ENCODE measurements around the gene FNIP2.
A peak's percentile ranks its signal among the peaks of the same experiment; 100 is the strongest.
"Not testable (repeated sequence)": the region's sequence is repeated elsewhere in the genome, so short reads cannot be mapped to it uniquely, and the experiment has no call there.

The FNIP2 gene

DNA sequence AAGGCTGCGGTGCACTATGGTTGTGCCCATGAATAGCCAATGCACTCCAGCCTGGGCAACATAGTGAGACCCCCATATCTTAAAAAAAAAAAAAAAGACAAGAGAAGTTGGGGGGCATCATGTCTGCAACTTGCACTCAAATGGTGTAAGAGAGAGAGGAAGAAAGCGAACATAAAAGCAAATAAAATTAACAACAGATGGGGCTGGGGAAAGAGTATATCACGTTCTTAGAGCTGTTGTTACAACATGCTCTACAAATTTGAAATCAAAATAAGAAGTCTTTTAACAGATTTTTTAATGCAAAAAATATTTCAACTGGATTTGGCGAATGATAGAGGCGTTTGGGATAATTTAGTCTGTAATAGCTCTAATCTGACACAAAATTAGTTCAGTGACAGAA is 144.9 kb downstream of the FNIP2 start:
- no peak for DNase-seq (ENCODE audit: low spot score)

DNA sequence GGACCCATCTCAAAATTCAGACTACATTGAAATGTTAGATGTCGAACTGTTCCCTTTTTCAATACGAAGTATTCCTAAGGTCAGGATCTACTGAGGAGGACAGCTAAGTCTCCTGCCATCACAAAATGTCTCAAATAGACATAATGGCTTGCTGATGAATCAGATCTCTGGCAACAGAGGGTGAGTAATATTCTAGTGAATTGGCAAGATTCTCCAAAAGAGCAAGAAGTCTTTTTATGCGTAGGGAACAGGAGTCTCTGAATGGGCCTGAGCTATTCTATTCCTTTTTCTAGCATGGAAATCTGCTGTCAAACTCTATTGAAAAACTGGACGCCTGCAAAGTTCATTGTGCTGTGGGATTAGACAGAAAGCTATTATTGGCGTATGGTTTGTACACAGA is 145.4 kb downstream of the FNIP2 start:
- DNase-seq (ENCODE audit: low spot score) = no peak

DNA sequence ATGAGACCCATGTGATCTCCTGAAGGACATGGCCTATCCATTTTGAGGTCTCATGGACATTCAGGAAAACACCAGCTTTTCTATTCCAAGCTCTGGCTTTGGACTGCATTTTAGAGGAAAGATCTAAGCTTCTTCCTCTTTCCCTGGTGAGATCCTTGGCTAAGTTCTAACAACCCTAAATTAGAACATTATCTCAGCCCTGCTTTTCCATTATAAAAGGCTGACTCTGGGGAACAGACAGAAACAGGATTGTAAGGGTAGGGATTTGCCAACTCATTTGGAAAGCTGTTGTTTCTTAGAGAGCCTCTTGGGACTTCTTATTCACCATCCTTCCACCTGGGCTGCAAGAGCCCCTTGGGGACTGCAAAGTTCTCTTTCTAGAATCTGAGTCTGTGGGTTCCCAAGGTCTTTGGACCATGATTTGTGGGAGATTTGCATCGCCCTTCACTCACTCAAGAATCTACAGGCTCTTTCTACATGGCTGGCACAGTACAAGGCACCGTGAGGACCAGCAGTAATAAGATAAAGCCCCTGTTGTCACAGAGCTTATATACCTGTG is 146.9 kb downstream of the FNIP2 start:
- no peak for DNase-seq (ENCODE audit: low spot score)

DNA sequence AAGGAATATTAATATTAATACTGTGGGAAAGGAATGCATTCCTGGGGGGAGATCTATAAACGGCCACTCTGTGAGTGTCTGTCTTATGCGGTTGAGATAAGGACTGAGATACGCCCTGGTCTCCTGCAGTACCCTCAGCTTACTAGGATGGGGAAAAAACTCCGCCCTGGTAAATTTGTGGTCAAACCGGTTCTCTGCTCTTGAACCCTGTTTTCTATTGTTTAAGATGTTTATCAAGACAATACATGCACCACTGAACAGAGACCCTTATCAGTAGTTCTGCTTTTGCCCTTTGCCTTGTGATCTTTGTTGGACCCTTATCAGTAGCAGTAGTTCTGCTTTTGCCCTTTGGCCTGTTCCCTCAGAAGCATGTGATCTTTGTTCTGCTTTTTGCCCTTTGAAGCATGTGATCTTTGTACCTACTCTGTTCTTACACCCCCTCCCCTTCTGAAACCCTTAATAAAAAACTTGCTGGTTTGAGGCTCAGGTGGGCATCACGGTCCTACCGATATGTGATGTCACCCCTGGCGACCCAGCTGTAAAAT is 151.7 kb downstream of the FNIP2 start:
- DNase-seq (ENCODE audit: low spot score) = not testable (repeated sequence)

DNA sequence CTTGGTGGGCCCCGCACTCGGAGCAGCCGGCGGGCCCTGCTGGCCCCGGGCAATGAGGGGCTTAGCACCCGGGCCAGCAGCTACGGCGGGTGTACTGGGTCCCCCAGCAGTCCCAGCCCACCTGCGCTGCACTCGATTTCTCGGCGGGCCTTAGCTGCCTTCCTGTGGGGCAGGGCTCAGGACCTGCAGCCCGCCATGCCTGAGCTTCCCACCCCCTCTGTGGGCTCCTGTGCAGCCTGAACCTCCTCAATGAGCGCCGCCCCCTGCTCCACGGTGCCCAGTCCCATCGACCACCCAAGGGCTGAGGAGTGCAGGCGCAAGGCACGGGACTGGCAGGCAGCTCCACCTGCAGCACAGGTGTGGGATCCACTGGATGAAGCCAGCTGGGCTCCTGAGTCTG is 158.9 kb downstream of the FNIP2 start:
- DNase-seq (ENCODE audit: low spot score) = not testable (repeated sequence)

DNA sequence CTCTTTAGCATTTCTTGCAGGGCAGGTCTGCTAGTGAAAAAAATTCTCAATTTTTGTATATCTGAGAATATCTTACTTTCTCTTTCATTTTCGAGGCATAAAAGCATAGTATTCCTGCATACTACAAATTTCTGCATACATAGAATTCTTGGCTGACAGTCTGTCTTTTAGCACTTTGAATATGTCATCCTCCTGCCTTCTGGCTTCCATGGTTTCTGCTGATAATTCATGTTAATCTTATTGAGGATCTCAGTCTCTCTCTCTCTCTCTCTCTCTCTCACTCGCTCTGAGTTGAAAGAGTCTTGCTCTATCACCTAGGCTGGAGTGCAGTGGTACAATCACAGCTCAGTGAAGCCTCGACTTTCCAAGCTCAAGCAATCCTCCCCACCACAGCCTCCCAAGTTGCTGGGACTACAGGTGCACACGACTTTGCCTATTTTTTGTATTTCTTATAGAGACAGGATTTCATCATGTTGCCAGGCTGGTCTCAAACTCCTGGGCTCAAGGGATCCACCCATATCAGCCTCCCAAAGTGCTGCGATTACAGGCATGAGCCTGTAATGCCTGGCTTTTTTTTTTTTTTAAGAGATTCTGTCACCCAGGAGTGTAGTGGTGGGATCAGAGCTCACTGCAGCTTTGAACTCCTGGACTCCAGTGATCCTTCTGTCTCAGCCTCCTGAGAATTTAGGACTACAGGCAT is 161.3 kb downstream of the FNIP2 start:
- DNase-seq (ENCODE audit: low spot score) = no peak

DNA sequence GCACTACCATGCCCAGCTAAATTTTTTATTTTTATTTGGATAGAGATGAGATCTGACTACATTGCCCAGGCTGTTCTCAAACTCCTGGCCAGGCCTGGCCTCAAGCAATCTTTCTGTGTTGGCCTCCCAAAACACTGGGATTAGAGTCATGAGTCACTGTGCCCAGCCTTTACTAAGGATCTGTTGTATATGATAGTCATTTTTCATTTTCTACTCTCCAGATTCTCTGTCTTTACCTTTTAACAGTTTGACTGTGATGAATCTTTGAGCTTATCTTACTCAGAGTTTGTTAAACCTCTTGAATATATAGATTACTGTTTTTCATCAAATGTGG is 161.8 kb downstream of the FNIP2 start:
- DNase-seq (ENCODE audit: low spot score) = no peak

DNA sequence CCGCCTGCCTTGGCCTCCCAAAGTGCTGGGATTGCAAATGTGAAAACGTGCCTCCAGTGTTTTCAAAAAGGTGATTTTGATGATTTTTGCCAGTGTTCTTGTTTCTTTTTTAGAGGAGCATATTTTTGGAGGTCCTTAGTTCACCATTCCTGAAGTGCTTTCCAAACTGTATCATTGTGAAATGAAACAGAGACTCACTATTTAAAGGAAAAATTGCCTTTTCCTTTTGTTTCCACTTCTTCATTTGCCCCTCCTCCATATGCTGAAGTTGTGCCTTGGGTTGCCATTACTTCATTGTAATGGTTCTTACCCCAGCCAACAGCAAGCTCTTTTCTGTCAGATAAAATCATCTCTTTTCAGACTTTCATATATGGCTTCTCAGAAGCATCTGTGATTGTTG is 164.4 kb downstream of the FNIP2 start:
- no peak for DNase-seq (ENCODE audit: low spot score)

DNA sequence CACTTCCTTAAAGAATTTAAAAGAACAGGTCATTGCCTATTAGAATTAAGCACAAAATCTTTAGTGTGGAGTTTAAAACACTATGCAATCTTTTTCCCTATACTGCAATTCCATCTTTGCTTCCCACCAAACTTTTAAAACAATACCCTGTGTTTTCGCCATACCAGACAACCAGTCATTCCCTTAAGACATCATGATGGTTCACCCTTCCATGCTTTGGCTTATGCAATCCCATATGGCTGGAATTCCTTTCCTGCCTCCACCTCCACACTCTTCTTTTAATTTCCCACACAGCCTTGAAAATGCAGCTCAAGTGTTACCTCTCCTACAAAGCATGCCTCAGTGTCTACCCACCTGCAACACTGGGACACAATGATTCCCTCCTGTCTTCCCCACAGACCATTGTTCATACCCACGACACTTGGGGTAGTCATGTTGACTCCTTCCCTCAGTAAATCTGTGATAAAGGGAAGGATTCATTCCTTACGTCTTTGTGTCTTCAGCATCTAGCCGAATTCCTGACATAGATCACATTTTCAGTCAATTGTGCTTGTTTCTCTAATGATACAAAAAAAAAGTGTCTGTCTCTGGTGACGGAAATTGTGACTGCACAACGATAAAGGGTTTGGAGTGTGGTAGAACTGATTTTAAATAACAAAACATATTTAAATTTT is 166.3 kb downstream of the FNIP2 start:
- no peak for DNase-seq (ENCODE audit: low spot score)

DNA sequence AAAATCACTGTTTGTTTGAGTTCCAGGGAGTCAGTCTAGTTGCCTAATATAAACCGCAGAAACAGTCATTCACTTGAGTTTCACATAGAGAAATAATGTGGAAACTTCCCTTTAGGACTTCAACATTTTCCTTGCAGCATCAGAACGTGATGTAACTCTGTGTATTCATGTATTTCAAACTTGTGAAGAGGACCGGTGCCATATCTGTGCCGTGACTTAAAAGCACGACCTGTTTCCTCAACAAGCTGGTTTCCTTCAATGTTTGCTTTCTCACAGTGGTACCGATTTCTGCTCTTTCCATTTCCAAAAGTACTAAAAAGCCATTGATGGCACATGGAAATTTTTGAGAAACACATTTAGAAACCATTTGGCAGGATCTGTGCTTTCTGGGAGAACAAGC is 167.4 kb downstream of the FNIP2 start:
- DNase-seq (ENCODE audit: low spot score) = no peak

DNA sequence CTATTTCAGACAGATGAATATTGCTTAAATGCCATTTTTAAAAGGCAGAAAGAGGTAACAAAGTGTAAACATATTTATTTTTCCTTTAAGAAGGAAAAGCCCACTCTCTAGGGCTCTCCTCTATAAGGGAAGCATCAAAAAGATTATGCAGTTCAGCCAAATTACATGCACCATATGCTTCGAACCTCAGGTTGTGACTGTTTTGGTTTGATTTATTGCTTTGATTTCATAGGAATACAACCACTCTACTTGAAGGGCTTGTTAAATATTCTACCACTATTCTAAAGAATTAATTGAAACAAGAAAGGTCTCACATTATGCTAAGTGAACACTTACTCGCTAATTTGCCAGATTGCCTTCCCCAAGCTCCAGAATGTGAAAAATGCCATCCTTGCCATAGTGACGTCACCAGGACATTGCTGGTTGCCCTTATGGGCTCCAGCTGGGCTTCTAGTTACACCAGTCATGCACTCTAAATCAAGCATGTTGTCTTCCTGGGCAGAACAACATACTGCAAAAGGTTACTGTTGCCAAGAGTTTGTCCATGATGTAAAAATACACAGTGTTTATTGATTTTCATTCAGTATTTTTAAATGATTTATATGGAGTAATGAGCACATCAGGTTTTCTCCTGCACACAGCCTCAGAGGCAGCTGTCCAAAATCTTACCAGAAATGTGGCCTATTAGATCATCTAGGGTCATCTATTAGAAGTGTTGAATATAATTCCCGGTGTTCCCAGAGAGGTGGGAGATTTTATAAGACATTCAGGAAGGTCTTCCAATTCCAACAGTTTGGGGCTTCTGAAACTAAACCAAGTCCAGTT is 169.6 kb downstream of the FNIP2 start:
- DNase-seq (ENCODE audit: low spot score) = no peak

DNA sequence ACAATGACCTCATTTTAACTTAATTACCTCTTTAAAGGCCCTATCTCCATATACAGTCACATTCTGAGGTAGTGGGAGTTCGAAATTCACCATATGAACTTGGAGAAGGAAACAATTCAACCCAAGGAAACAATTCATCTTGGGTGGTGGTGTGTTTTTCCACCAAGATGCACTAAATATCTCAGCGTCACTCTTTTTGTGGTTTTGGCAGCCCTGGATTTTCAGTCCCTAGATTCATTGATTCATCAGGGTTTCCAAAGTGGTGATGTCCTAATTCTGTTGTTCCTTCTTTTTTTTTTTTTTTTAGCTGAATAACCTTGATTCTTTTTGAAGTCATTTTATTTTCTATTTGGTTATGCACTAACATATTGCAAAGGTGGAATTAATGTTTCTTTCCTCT is 171.4 kb downstream of the FNIP2 start:
- no peak for DNase-seq (ENCODE audit: low spot score)

DNA sequence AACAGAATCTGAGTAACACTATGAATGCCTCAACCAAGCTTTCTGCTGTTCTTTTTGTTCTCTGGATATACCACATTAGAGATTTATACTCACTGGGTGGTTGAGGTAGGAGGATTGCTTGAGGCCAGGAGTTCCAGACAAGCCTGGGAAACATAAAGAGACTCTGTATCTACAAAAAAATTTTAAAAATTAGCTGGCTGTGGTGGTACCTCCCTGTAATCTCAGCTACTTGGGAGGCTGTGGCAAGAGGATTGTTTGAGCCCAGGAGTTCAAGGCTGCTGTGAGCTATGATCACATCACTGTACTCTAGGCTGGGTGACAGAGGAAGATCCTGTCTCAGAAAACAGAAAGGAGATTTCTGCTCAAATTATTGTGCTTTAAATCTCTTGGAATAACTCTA is 172.5 kb downstream of the FNIP2 start:
- no peak for DNase-seq (ENCODE audit: low spot score)

DNA sequence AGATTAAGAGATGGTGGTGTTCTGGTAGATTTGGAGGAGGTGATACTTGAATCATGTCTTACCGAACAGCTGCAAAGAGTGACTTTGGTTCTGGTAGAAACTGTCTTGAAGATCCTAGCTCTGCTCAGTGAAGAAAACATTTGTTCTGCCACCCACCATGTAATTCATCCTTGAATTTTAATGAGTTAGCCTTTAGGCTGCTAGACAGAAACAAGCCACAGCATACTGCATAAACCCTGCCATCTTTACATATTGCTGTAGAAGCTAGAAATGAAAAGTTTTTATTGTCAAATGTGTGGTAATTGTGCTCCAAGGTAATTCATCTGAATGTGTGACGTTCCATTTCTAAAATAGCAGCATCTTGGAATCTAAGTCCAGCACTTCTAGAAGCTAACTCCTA is 173.1 kb downstream of the FNIP2 start:
- DNase-seq (ENCODE audit: low spot score) = no peak

DNA sequence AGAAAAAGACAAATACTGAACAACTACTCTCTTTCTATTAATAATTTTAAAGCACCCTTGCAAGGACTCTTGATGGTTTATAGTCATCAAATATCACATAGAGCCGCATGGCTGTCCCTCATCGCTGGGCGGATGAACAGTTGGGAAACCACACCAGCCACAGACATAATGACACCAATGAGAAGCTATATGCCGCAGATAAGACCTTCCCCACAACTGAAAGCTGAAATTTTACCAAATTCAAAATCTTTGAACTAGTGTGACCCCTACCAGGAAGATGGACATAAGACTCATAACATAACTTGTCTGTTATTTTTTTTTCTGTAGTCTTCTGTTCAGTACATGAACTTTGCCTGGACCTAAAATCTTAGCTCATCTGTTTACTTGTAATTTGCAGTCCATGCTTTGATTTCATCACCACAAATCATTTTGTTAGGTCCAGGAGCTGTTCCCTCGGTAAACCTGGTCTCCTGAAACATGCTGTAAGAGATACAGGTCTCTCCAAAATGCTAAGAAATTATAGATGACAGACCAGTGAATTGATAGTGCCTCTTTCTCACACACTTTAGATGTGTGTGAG is 176.8 kb downstream of the FNIP2 start:
- no peak for DNase-seq (ENCODE audit: low spot score)

DNA sequence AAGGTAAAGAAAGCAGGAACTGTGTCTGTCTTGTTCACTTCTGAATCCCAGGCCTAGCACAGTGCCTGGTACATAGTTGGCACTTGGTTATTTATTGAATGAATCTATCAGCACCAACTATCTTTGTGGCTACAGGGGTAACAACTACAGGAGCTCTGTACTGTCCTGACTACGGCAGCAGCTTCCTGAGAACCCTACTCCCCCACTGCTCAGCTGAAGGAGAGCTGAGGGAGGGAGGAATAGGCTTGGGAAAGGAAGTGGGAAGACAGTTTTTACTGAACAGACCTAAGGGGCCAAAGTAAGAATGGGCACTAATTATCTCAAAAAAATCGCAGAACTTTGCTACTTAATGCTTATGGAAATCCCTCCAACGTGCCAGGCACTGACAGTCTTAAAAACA is 178.0 kb downstream of the FNIP2 start:
- DNase-seq (ENCODE audit: low spot score) = no peak

DNA sequence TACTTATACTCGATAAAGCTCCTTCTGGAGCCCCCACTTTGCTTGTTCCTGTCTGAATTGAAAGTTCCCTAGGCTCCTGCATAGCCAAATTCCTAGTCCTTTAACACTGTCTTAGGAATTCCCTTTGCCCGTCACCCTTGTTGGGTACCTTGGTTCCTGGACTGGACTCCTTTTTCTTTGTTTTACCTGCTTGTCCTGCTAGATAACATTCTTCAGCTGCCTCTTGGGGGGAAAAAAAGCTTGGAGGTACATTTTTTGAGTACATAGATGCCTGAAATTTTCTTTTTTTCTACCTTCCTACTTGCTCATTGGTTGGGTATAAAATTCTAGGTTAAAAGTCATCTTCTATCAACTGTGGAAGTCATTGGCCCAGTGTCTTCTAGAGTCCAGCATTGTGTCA is 179.2 kb downstream of the FNIP2 start:
- no peak for DNase-seq (ENCODE audit: low spot score)

DNA sequence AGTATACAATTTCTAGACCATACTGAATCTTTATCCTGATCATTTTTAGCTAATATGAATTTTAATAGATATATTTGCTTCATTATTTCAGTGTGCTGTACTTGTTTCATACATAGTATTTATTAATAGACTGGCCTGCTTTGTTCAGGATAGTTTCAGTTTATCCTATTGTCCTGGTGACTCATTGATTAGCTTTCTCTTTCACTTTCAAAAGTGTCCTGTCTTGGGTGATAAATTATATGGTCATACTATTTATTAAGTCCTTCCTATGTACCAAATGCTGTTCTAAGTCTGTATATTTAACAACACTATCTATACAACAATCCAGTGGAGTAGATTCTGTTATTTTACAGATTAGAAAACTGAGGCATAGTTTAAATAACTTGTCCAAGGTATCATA is 180.3 kb downstream of the FNIP2 start:
- peak; percentile 6 for DNase-seq (ENCODE audit: low spot score)

DNA sequence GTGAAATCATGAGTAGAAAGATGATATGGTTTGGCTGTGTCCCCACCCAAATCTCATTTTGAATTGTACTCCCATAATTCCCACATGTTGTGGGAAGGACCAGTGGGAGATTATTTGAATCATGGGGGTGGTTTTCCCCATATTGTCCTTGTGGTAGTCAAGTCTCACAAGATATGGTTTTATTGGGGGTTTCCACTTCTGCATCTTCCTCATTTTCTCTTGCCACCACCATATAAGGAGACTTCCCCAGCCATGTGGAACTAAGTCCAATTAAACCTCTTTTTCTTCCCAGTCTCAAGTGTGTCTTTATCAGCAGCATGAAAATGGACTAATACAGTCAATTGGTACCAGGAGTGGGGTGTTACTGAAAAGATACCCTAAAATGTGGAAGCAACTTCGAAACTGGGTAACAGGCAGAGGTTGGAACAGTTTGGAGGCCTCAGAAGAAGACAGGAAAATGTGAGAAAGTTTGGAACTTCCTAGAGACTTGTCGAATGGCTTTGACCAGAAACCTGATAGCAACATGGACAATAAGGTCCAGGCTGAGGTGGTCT is 183.5 kb downstream of the FNIP2 start:
- DNase-seq (ENCODE audit: low spot score) = not testable (repeated sequence)

DNA sequence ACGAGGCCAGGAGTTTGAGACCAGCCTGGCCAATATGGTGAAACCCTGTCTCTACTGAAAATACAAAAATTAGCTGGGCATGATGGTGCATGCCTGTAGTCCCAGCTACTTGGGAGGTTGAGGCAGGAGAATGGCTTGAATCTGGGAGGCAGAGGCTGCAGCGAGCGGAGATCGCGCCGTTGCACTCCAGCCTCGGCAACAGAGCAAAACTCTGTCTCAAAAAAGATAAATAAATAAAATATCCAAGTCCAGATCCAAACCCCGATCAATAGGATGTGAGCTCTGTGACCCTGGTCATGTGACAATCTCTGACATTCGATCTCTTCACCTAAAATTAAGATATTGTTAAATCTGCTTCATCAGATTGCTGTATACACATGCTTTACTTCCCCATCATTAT is 187.5 kb downstream of the FNIP2 start:
- DNase-seq (ENCODE audit: low spot score) = not testable (repeated sequence)

DNA sequence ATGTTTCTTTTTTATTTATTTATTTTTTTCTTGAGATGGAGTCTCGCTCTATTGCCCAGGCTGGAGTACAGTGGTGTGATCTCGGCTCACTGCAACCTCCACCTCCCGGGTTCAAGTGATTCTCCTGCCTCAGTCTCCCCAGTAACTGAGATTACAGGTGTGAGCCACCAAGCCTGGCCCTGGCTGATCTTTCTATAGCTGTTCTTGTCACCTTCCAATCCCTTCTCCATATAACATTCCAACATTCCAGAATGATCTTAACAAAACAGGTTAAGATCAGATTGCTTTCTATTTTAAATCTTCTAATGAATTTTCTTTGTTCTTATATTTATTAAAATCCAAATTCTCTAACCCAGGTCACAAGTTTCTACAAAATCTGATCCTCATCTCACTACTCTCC is 188.1 kb downstream of the FNIP2 start:
- not testable (repeated sequence) for DNase-seq (ENCODE audit: low spot score)
